Spinal cord (tissue), 10 donors: ENCODE measurements around the gene DNAAF1. TPM values are rescaled to one million over a fixed set of nuclear protein-coding genes. Genes with fewer than 3 reads are reported as not detected.

Source experiments
- DNase-seq, 6 donors: peaks; one replicate each; pipeline versions ENCODE4 v3.0.0 to v3.0.0-alpha.2; 2013 to 2015; ENCODE audit warnings: low spot score in 6 of 6, low read depth in 4 of 6
- H3K27ac ChIP-seq: one replicate; pipeline ENCODE4 v1.5.1; 2013; ENCODE audit warnings: low read depth, low read length, control low read depth
- H3K27me3 ChIP-seq: one replicate; pipeline ENCODE4 v1.6.1; 2013; ENCODE audit warnings: low read length; ENCODE audit not compliant: control insufficient read depth, insufficient read depth
- H3K36me3 ChIP-seq: one replicate; pipeline ENCODE4 v1.6.1; 2013; ENCODE audit warnings: low read length; ENCODE audit not compliant: control insufficient read depth, insufficient read depth
- H3K4me1 ChIP-seq: one replicate; pipeline ENCODE4 v1.6.1; 2013; ENCODE audit warnings: low read length; ENCODE audit not compliant: control insufficient read depth, insufficient read depth
- H3K4me3 ChIP-seq: one replicate; pipeline ENCODE4 v1.5.1; 2013; ENCODE audit warnings: low read depth, low read length, control low read depth
- H3K9me3 ChIP-seq: one replicate; pipeline ENCODE4 v1.6.1; 2013; ENCODE audit warnings: low read length; ENCODE audit not compliant: control insufficient read depth, insufficient read depth
- WGBS: methylation state at CpG from one replicate; pipeline ENCODE4 v1.1.5; 2013; ENCODE audit warnings: missing lambda C conversion rate; ENCODE audit not compliant: insufficient coverage; 5-methylcytosine and 5-hydroxymethylcytosine counted together
- polyA plus RNA-seq, 2 donors: library from polyadenylated mRNA; unstranded; fragments of 120-200 nt; gene quantifications; one replicate each; pipeline ENCODE4 v1.2.1, GENCODE V29; 2013; ENCODE audit not compliant: insufficient read length in 2 of 2
- total RNA-seq, 2 donors: library from RNA; depleted of rRNA in 1 of 2; stranded (reverse); fragments of 120-200 nt in 1 of 2; fragments of >200 nt in 1 of 2; gene quantifications; one replicate each; pipeline versions ENCODE4 v1.2.3 to v1.2.4, GENCODE V29; 2013 to 2014
- donor health status: healthy.

Gene DNAAF1
- total and polyA plus RNA-seq, 4 donors: 2.7 to 21.2 (median 20.5) TPM

GRCh38 chr16:84191466-84191865 lies 46.4 kb downstream of the DNAAF1 start:
- Histone ChIP-seq H3K4me3 (no peak overlapping the region), H3K27ac (no peak overlapping the region), H3K9me3 (no peaks in the 10 kb centered on the region), H3K27me3 (no peaks in the 10 kb centered on the region), H3K36me3 (peaks cover 2% of the 10 kb centered on the region), H3K4me1 (peaks cover 11% of the 10 kb centered on the region)
- 93% methylated on average over 16 of the region's 16 CpGs for WGBS
- no peak for DNase-seq

DNA sequence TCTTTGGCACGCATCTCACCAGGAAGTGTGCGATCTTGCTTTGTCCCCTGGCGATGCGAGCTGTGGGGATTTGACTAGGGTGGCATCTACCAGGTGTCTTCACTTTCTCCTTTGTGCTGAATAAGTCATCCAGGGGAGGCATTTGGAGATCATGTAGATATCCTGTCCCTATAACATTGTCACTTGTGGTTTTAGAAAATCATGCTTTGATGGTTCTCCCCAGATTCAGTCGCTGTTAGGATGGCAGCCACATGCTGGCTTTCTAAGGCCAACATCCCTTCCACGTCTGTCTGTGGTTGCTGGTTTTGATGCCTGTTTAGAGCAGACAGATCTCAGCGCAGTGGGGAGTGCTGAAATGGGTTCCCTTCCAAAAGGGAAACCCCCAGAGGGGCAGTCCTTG lies 48.4 kb downstream of the DNAAF1 start:
- peaks cover 11% of the 10 kb centered on the region for H3K4me1 ChIP-seq
- no peaks in the 10 kb centered on the region for H3K27me3 ChIP-seq

DNA sequence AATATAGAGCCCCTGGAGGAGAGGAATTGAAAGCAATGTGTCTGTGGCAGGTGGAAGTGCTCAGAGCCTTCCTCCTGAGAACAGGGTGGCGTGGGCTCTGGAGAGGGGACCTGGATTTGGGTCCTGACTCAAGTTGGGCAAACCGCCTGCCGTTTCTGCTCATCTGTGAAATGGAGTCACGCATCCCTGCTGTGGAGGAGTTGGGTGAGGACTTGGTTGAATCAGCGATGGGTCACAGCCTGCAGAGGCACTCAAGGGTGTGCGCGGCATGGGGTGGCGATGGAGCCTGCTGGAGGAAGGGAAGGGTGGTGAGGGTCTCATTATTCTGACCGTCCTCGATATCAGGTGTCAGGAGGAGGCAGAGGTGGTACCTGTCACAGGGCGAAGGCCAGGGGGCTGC lies 48.9 kb downstream of the DNAAF1 start:
- H3K4me1 ChIP-seq: peaks cover 11% of the 10 kb centered on the region
- peaks cover 2% of the 10 kb centered on the region for H3K36me3 ChIP-seq
- no peak overlapping the region for H3K27ac ChIP-seq
- whole genome bisulfite sequencing: 81% methylated on average over 11 of the region's 11 CpGs
- H3K9me3 ChIP-seq: no peaks in the 10 kb centered on the region
- H3K27me3 ChIP-seq: no peaks in the 10 kb centered on the region
- no peak for DNase-seq
- no peak overlapping the region for H3K4me3 ChIP-seq

More for the DNA sequence above, 48.4 kb downstream of the DNAAF1 start:
- WGBS: 73% methylated on average over 6 of the region's 7 CpGs
- H3K9me3 ChIP-seq: no peaks in the 10 kb centered on the region
- H3K27ac ChIP-seq: no peak overlapping the region
- no peak overlapping the region for H3K4me3 ChIP-seq
- H3K36me3 ChIP-seq: peaks cover 2% of the 10 kb centered on the region
- DNase-seq: no peak

GRCh38 chr16:84194470-84195200 lies 49.5 kb downstream of the DNAAF1 start:
- peaks cover 11% of the 10 kb centered on the region for H3K4me1 ChIP-seq
- H3K27me3 ChIP-seq: no peaks in the 10 kb centered on the region
- WGBS: 70% methylated on average over 31 of the region's 34 CpGs
- no peak overlapping the region for H3K27ac ChIP-seq
- no peak for DNase-seq
- H3K4me3 ChIP-seq: no peak overlapping the region
- no peaks in the 10 kb centered on the region for H3K9me3 ChIP-seq
- peaks cover 2% of the 10 kb centered on the region for H3K36me3 ChIP-seq

DNA sequence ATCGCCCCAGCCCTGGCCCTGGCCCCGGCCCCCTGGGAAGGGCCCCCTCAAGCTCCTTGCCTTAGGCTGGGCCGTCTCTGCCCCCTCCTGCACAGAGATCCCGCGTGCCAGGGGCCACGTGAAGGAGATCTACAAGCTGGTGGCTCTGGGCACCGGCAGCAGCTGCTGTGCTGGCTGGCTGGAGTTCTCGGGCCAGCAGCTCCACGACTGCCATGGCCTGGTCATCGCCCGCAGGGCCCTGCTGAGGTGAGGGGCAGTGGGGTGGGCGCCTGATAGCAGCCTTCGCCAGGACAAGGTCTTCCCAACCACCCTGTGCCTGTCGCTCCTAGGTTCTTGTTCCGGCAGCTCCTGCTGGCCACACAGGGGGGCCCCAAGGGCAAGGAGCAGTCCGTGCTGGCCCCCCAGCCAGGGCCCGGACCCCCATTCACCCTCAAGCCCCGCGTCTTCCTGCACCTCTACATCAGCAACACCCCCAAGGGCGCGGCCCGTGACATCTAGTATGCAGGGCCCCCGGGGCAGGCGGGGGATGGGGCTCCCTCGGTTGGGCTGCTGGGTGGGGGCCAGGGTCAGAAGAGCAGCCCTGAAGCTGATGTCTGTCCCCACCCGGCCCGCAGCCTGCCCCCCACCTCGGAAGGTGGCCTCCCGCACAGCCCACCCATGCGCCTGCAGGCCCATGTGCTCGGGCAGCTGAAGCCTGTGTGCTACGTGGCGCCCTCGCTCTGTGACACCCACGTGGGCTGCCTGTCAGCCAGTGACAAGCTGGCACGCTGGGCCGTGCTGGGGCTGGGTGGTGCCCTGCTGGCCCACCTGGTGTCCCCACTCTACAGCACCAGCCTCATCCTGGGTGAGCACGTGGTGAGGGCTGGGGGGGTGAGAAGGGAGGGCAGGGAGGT lies 50.3 kb downstream of the DNAAF1 start:
- Histone ChIP-seq H3K27me3 (no peaks in the 10 kb centered on the region), H3K4me1 (peaks cover 11% of the 10 kb centered on the region), H3K36me3 (peaks cover 2% of the 10 kb centered on the region), H3K27ac (no peak overlapping the region), H3K4me3 (no peak overlapping the region), H3K9me3 (no peaks in the 10 kb centered on the region)
- no peak for DNase-seq
- 87% methylated on average over 31 of the region's 38 CpGs for WGBS

GRCh38 chr16:84196101-84196500 lies 51.0 kb downstream of the DNAAF1 start:
- Histone ChIP-seq H3K27ac (no peak overlapping the region), H3K9me3 (no peaks in the 10 kb centered on the region), H3K4me1 (peaks cover 11% of the 10 kb centered on the region), H3K4me3 (no peak overlapping the region), H3K27me3 (no peaks in the 10 kb centered on the region), H3K36me3 (peaks cover 2% of the 10 kb centered on the region)
- no peak for DNase-seq
- 92% methylated on average over 10 of the region's 16 CpGs for WGBS

GRCh38 chr16:84196727-84197394 lies 51.8 kb downstream of the DNAAF1 start:
- peaks cover 2% of the 10 kb centered on the region for H3K36me3 ChIP-seq
- H3K27me3 ChIP-seq: no peaks in the 10 kb centered on the region
- H3K9me3 ChIP-seq: no peaks in the 10 kb centered on the region
- no peak overlapping the region for H3K27ac ChIP-seq
- no peak for DNase-seq
- no peak overlapping the region for H3K4me3 ChIP-seq
- peaks cover 11% of the 10 kb centered on the region for H3K4me1 ChIP-seq
- 65% methylated on average over 15 of the region's 16 CpGs for WGBS

DNA sequence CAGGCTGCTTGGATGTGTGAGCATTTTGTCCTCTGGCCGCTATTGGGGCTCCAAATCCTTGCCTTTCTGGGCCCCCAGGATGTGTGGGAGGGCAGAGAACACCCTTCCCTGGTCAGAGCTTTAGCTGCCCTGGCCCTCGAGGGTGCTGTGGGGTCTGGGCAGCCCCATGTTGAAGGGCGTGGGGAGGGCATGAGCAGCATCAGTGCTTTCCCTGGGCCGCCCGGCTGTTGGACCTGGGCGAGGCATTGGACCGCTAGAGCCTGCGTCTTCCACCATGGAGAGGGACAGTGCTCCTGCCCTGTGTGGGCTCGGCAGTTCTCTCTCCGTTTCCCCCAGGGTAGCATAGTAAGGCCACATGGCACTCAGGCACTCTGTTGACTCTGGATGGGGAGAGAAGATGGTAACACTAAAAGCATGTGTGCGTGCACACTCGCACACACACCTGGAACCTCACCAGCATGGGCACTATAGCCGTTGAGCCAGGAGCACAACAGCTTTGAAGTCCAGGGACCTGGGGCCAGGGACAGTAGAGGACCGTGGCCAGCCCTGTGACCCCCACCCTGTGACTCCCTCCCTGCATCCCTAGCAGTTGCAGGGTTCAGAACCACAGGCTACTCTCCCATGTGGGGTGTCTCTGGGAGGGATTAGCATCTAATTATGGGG lies 52.5 kb downstream of the DNAAF1 start:
- Histone ChIP-seq H3K9me3 (no peaks in the 10 kb centered on the region), H3K27ac (no peak overlapping the region), H3K4me3 (no peak overlapping the region), H3K4me1 (peaks cover 11% of the 10 kb centered on the region), H3K36me3 (peaks cover 2% of the 10 kb centered on the region), H3K27me3 (no peaks in the 10 kb centered on the region)
- no peak for DNase-seq
- 91% methylated on average over 12 of the region's 14 CpGs for WGBS

GRCh38 chr16:84198401-84198800 lies 53.3 kb downstream of the DNAAF1 start:
- Histone ChIP-seq H3K27me3 (no peaks in the 10 kb centered on the region), H3K36me3 (peaks cover 2% of the 10 kb centered on the region), H3K9me3 (no peaks in the 10 kb centered on the region), H3K4me1 (peaks cover 11% of the 10 kb centered on the region), H3K27ac (no peak overlapping the region), H3K4me3 (no peak overlapping the region)
- 84% methylated on average over 5 of the region's 10 CpGs for WGBS
- DNase-seq: no peak
